CD14-positive monocyte (primary cell): Measurements from ENCODE around the gene CCDC174. TPM values are rescaled to one million over a fixed set of nuclear protein-coding genes. Genes with fewer than 3 reads are reported as not detected.

ENCODE experiments used
- DNase-seq, 3 donors: peaks; one replicate each; pipeline ENCODE4 v3.0.0-alpha.2; 2011 to 2022
- H2AFZ ChIP-seq: 2 replicates; pipeline ENCODE4 v1.6.0; 2012; ENCODE audit warnings: mild to moderate bottlenecking, low read depth, low read length, inconsistent platforms; ENCODE audit not compliant: insufficient read depth, poor library complexity, severe bottlenecking
- H3K27ac ChIP-seq, 2 donors: 1 replicate in 1 of 2; 2 replicates in 1 of 2; pipeline ENCODE4 v1.5.1; 2012 to 2013; ENCODE audit warnings: low read length in 2 of 2, control low read depth in 1 of 2, inconsistent platforms in 1 of 2, low read depth in 1 of 2, mild to moderate bottlenecking in 1 of 2
- H3K27me3 ChIP-seq, 2 donors: one replicate each; pipeline versions ENCODE4 v1.6.0 to v1.6.1; 2011 to 2013; ENCODE audit warnings: low read length in 2 of 2; ENCODE audit not compliant: control insufficient read depth in 2 of 2, insufficient read depth in 2 of 2
- H3K36me3 ChIP-seq, 2 donors: replicated peaks in 1 of 2; 1 replicate in 1 of 2; 2 replicates in 1 of 2; pipeline versions ENCODE4 v1.5.1 to v1.6.1; 2012 to 2013; ENCODE audit warnings: low read length in 2 of 2, control low read depth in 1 of 2, inconsistent platforms in 1 of 2, mild to moderate bottlenecking in 1 of 2; ENCODE audit not compliant: insufficient read depth in 2 of 2, control insufficient read depth in 1 of 2
- H3K4me1 ChIP-seq, 2 donors: 1 replicate in 1 of 2; 2 replicates in 1 of 2; pipeline versions ENCODE4 v1.5.1 to v1.6.1; 2012 to 2013; ENCODE audit warnings: low read length in 2 of 2, control low read depth in 1 of 2, inconsistent platforms in 1 of 2, mild to moderate bottlenecking in 1 of 2, moderate library complexity in 1 of 2; ENCODE audit not compliant: insufficient read depth in 2 of 2, control insufficient read depth in 1 of 2
- H3K4me2 ChIP-seq: replicated peaks from 2 replicates; pipeline ENCODE3; 2012; ENCODE audit warnings: low read length, moderate library complexity, mild to moderate bottlenecking; ENCODE audit not compliant: poor library complexity, severe bottlenecking; ENCODE audit errors: extremely low read depth
- H3K4me3 ChIP-seq, 3 experiments: fragments of 200-600 bp in 1 of 3; sonication (generic) in 1 of 3; replicated peaks in 1 of 3; 1 replicate in 2 of 3; 2 replicates in 1 of 3; pipeline ENCODE4 v1.5.1; 2011 to 2013; ENCODE audit warnings: low read length in 3 of 3, mild to moderate bottlenecking in 3 of 3, control low read depth in 2 of 3, low read depth in 2 of 3, inconsistent platforms in 1 of 3, moderate library complexity in 1 of 3
- H3K79me2 ChIP-seq: 2 replicates; pipeline ENCODE4 v1.6.0; 2012; ENCODE audit warnings: mild to moderate bottlenecking, control low read depth, inconsistent platforms, low read length, moderate library complexity; ENCODE audit not compliant: insufficient read depth
- H3K9ac ChIP-seq: 2 replicates; pipeline ENCODE4 v1.6.0; 2017; ENCODE audit warnings: low read length, mild to moderate bottlenecking; ENCODE audit not compliant: insufficient read depth, poor library complexity, severe bottlenecking
- H3K9me3 ChIP-seq, 2 donors: replicated peaks in 1 of 2; 1 replicate in 1 of 2; 2 replicates in 1 of 2; pipeline versions ENCODE4 v1.5.1 to v1.6.1; 2012 to 2013; ENCODE audit warnings: low read length in 2 of 2, control low read depth in 1 of 2; ENCODE audit not compliant: control insufficient read depth in 1 of 2, insufficient read depth in 1 of 2
- H4K20me1 ChIP-seq: 2 replicates; pipeline ENCODE4 v1.6.0; 2012; ENCODE audit warnings: mild to moderate bottlenecking, low read length, control low read depth, moderate library complexity; ENCODE audit not compliant: insufficient read depth
- H3K27ac Mint-ChIP-seq, 7 donors: one replicate each; pipeline ENCODE4 v1.8.0; 2020; ENCODE audit warnings: mild to moderate bottlenecking in 7 of 7, mixed read lengths in 7 of 7, moderate library complexity in 6 of 7, inconsistent platforms in 2 of 7
- H3K27me3 Mint-ChIP-seq, 3 donors: one replicate each; pipeline ENCODE4 v1.8.0; 2021 to 2022; ENCODE audit warnings: low read depth in 3 of 3, mild to moderate bottlenecking in 3 of 3, mixed read lengths in 3 of 3, moderate library complexity in 3 of 3, inconsistent platforms in 1 of 3
- H3K36me3 Mint-ChIP-seq, 2 donors: one replicate each; pipeline ENCODE4 v1.8.0; 2020; ENCODE audit warnings: mixed read lengths in 2 of 2, inconsistent platforms in 1 of 2, mild to moderate bottlenecking in 1 of 2
- H3K4me1 Mint-ChIP-seq: one replicate; pipeline ENCODE4 v1.8.0; 2020; ENCODE audit warnings: mild to moderate bottlenecking, mixed read lengths
- H3K4me3 Mint-ChIP-seq, 2 donors: one replicate each; pipeline ENCODE4 v1.8.0; 2020; ENCODE audit warnings: mild to moderate bottlenecking in 2 of 2, mixed read lengths in 2 of 2, moderate library complexity in 1 of 2
- H3K9me3 Mint-ChIP-seq, 7 donors: one replicate each; pipeline ENCODE4 v1.8.0; 2020 to 2022; ENCODE audit warnings: mixed read lengths in 7 of 7, mild to moderate bottlenecking in 6 of 7, moderate library complexity in 6 of 7, inconsistent platforms in 2 of 7
- WGBS: methylation state at CpG from one replicate; pipeline ENCODE4 v1.1.5; 2013; ENCODE audit warnings: missing lambda C conversion rate; ENCODE audit not compliant: insufficient coverage; 5-methylcytosine and 5-hydroxymethylcytosine counted together
- intact Hi-C, 2 donors: fragments of 100-400 bp; cut with micrococcal nuclease; formaldehyde crosslinking; loops; one replicate each; pipeline versions ENCODE4 v1.15.0 to v1.15.1; 2023
- polyA plus RNA-seq, 3 donors: library from polyadenylated mRNA; depleted of rRNA in 1 of 3; unstranded in 2 of 3; stranded (reverse) in 1 of 3; fragments of 300-500 nt in 2 of 3; fragments of >200 nt in 1 of 3; fragmentation: Illumina TruSeq in 2 of 3; gene quantifications; 1 replicate in 2 of 3; 2 replicates in 1 of 3; pipeline ENCODE4 v1.2.3, GENCODE V29; 2012 to 2021
- TF ChIP-seq, protein P1 (sequence below): fragments of 200-600 bp; IDR thresholded peaks from one replicate; pipeline ENCODE4 v1.8.0; 2022; ENCODE audit warnings: antibody characterized with exemption, mild to moderate bottlenecking

The CCDC174 gene
- polyA plus RNA-seq, 3 donors, result 6.2 to 7.9 (median 7.4) TPM

DNA sequence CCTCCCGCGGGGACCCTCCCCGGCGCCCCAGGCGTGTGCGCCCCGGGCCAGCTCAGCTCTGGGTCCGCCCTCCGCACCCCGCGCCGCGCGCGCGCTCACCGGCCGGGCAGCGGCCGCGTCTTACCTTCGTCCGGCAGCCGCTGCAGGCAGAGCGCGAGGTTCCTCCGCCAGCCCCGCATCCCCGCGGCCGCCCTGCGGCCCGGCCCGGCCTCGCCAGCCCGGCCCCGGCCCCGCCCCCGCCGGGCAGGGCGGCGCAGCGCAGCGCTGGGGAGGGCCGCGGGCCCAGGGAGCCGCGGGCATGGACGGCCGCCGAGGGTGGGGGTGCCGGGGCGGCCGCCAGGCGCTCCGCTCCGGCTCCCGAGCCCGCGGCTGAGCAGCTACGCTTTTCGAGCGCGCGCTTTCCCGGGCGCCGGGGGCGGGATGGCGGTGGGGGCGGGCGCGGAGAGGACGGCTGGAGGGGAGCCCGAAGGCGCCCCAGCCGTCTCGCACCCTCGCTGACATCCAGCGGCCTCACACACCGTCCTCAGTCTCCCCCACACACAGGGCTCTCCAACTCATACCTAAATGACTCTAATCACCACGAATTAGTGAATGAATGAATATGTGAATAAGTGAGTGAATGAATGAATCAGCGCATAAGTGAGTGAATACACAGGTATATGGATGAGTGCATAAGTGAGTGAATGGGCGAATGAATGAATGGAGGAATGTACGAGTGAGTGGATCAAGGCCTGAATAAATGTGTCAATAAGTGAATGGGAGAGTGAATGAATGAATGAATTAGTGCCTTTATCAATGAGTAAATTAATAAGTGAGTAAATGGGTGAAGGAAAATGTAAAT lies 48.5 kb upstream of the CCDC174 start:
- TF ChIP-seq, protein P1, sequence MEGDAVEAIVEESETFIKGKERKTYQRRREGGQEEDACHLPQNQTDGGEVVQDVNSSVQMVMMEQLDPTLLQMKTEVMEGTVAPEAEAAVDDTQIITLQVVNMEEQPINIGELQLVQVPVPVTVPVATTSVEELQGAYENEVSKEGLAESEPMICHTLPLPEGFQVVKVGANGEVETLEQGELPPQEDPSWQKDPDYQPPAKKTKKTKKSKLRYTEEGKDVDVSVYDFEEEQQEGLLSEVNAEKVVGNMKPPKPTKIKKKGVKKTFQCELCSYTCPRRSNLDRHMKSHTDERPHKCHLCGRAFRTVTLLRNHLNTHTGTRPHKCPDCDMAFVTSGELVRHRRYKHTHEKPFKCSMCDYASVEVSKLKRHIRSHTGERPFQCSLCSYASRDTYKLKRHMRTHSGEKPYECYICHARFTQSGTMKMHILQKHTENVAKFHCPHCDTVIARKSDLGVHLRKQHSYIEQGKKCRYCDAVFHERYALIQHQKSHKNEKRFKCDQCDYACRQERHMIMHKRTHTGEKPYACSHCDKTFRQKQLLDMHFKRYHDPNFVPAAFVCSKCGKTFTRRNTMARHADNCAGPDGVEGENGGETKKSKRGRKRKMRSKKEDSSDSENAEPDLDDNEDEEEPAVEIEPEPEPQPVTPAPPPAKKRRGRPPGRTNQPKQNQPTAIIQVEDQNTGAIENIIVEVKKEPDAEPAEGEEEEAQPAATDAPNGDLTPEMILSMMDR, result no peak
- no peak for DNase-seq
- H3K27me3 ChIP-seq, result peaks cover 30 to 47% of the 10 kb centered on the region in 2 donors
- H3K9me3 ChIP-seq, result peaks cover 5 to 18% of the 10 kb centered on the region in 2 donors
- no peaks in the 10 kb centered on the region for H3K4me1 ChIP-seq
- no peaks in the 10 kb centered on the region for H3K79me2 ChIP-seq
- WGBS, result 4% methylated on average over 73 of the region's 85 CpGs
- no peak overlapping the region for H3K9ac ChIP-seq
- no peak overlapping the region for H3K4me3 ChIP-seq
- H3K4me2 ChIP-seq, result no peak overlapping the region
- H3K4me3 Mint-ChIP-seq, result peak overlapping the region in 1 of 2 donors; percentile 64
- H3K9me3 Mint-ChIP-seq, result peaks cover 5 to 22% (median 12%) of the 10 kb centered on the region in 7 donors
- H3K36me3 ChIP-seq, result no peaks in the 10 kb centered on the region
- peaks cover 4% of the 10 kb centered on the region for H3K4me1 Mint-ChIP-seq
- H3K27me3 Mint-ChIP-seq, result peaks cover 56 to 71% (median 63%) of the 10 kb centered on the region in 3 donors
- no peak overlapping the region for H2AFZ ChIP-seq
- intact Hi-C loops, result no loop called here
- H3K27ac ChIP-seq, result no peak overlapping the region
- no peaks in the 10 kb centered on the region for H4K20me1 ChIP-seq
- H3K36me3 Mint-ChIP-seq, result peaks cover 0 to 3% of the 10 kb centered on the region in 2 donors
- H3K27ac Mint-ChIP-seq, result no peak overlapping the region

- H3K9me3 ChIP-seq, result peaks cover 5 to 18% of the 10 kb centered on the region in 2 donors
- H3K4me3 ChIP-seq, result no peak overlapping the region
- no peaks in the 10 kb centered on the region for H3K36me3 ChIP-seq
- 78% methylated on average over 4 of the region's 5 CpGs for WGBS
- H3K4me1 ChIP-seq, result no peaks in the 10 kb centered on the region
- H2AFZ ChIP-seq, result no peak overlapping the region
- no peak overlapping the region for H3K9ac ChIP-seq
- Mint-ChIP-seq H3K27ac (no peak overlapping the region), H3K27me3 (peaks cover 45 to 64% (median 45%) of the 10 kb centered on the region in 3 donors), H3K36me3 (peaks cover 0 to 3% of the 10 kb centered on the region in 2 donors), H3K4me1 (peaks cover 4% of the 10 kb centered on the region), H3K4me3 (peak overlapping the region in 1 of 2 donors; percentile 16), H3K9me3 (peaks cover 4 to 16% (median 12%) of the 10 kb centered on the region in 7 donors)
- intact Hi-C loops, result no loop called here
- no peaks in the 10 kb centered on the region for H3K79me2 ChIP-seq
- no peak for DNase-seq
- TF ChIP-seq, protein P1, result no peak
- H3K27me3 ChIP-seq, result peaks cover 30 to 47% of the 10 kb centered on the region in 2 donors
- H3K4me2 ChIP-seq, result no peak overlapping the region
- no peaks in the 10 kb centered on the region for H4K20me1 ChIP-seq
- no peak overlapping the region for H3K27ac ChIP-seq
Observed at GRCh38 chr3:14605067-14605466, 46.5 kb upstream of the CCDC174 start.
